GM18951 (cell line): Measurements from ENCODE around the gene NCBP2.

Source experiments
- POLR2A ChIP-seq: IDR thresholded peaks from 4 replicates; pipeline ENCODE4 v1.6.1; 2011; ENCODE audit warnings: mild to moderate bottlenecking; ENCODE audit not compliant: insufficient read length, insufficient read depth; ENCODE audit errors: extremely low read depth
- in situ Hi-C: fragments of 300-500 bp; cut with MboI; formaldehyde crosslinking; loops from one replicate; pipeline ENCODE4 v1.12.0; 2022; ENCODE audit warnings: low sequenced_read_pairs, mixed read lengths, inconsistent platforms; ENCODE audit not compliant: unreplicated experiment

NCBP2 gene

GRCh38 chr3:196942226-196942914 lies at the start of gene NCBP2:
NCBP2 (minus strand) TSS chr3:196942528; CDS start chr3:196942503, 25 bp downstream.
- TF ChIP-seq POLR2A, result peak; percentile 93
- in situ Hi-C loops, result no loop called here

GRCh38 chr3:196991581-196992460 lies 49.5 kb upstream of the NCBP2 start:
- no peak for TF ChIP-seq POLR2A
- in situ Hi-C loops, result loop anchor here (25.0 kb wide), 2 partner anchors 195 to 520 kb away; no protein-coding TSS in a partner anchor

GRCh38 chr3:196990601-196991007 lies 48.3 kb upstream of the NCBP2 start:
- in situ Hi-C loops, result loop anchor here (25.0 kb wide), 2 partner anchors 197 to 522 kb away; no protein-coding TSS in a partner anchor
- TF ChIP-seq POLR2A, result no peak

GRCh38 chr3:196989721-196990262 lies 47.5 kb upstream of the NCBP2 start:
- in situ Hi-C loops, result loop anchor here (25.0 kb wide), 2 partner anchors 198 to 523 kb away; no protein-coding TSS in a partner anchor
- TF ChIP-seq POLR2A, result no peak

- in situ Hi-C loops, result loop anchor here (25.0 kb wide), 2 partner anchors 199 to 524 kb away; no protein-coding TSS in a partner anchor
- TF ChIP-seq POLR2A, result no peak
Observed at GRCh38 chr3:196988241-196989029, 46.1 kb upstream of the NCBP2 start.

GRCh38 chr3:196987022-196987421 lies 44.7 kb upstream of the NCBP2 start:
- TF ChIP-seq POLR2A, result no peak
- in situ Hi-C loops, result loop anchor here (25.0 kb wide), 2 partner anchors 200 to 525 kb away; no protein-coding TSS in a partner anchor

GRCh38 chr3:196985954-196986885 lies 43.9 kb upstream of the NCBP2 start:
- no peak for TF ChIP-seq POLR2A
- in situ Hi-C loops, result loop anchor here (25.0 kb wide), 2 partner anchors 201 to 526 kb away; no protein-coding TSS in a partner anchor

GRCh38 chr3:196985298-196985697 lies 43.0 kb upstream of the NCBP2 start:
- TF ChIP-seq POLR2A, result no peak
- in situ Hi-C loops, result loop anchor here (25.0 kb wide), 2 partner anchors 202 to 527 kb away; no protein-coding TSS in a partner anchor

GRCh38 chr3:196983186-196983585 lies 40.9 kb upstream of the NCBP2 start:
- in situ Hi-C loops, result loop anchor here (25.0 kb wide), 2 partner anchors 204 to 529 kb away; no protein-coding TSS in a partner anchor

GRCh38 chr3:196981657-196982056 lies 39.3 kb upstream of the NCBP2 start:
- in situ Hi-C loops, result loop anchor here (25.0 kb wide), 2 partner anchors 206 to 531 kb away; no protein-coding TSS in a partner anchor
- TF ChIP-seq POLR2A, result no peak

More at GRCh38 chr3:196983186-196983585, 40.9 kb upstream of the NCBP2 start:
- TF ChIP-seq POLR2A, result no peak

- in situ Hi-C loops, result loop anchor here (25.0 kb wide), 2 partner anchors 208 to 533 kb away; no protein-coding TSS in a partner anchor
- no peak for TF ChIP-seq POLR2A
Observed at GRCh38 chr3:196979545-196979944, 37.2 kb upstream of the NCBP2 start.

GRCh38 chr3:196976941-196977340 lies 34.6 kb upstream of the NCBP2 start:
- in situ Hi-C loops, result loop anchor here (25.0 kb wide), 2 partner anchors 210 to 535 kb away; no protein-coding TSS in a partner anchor
- TF ChIP-seq POLR2A, result no peak
